ENCODE data around the gene ZNF460. TPM values are rescaled to one million over a fixed set of nuclear protein-coding genes. Genes with fewer than 3 reads are reported as not detected.

The ZNF460 gene
- total RNA-seq (2014; rRNA removed; shearing (Covaris generic); ENCODE audit: low replicate concordance), result 95.1 and 113 TPM in 2 replicates

- Histone ChIP-seq H3K79me2 (ENCODE audit: low read length) (peaks cover 66% of the 10 kb centered on the region), H2AFZ (ENCODE audit: low read length) (peak within 1 kb of the TSS; percentile 25; the same call in 1 of the 2 replicates), H3K9me2 (replicated peaks; ENCODE audit: insufficient read depth, low read length) (no peaks in the 10 kb centered on the region), H3K27me3 (ENCODE audit: low read length) (no peaks in the 10 kb centered on the region), H4K20me1 (ENCODE audit: insufficient read depth, low read depth, low read length) (peaks cover 15% of the 10 kb centered on the region; the same call in 1 of the 2 replicates), H3K4me3 (ENCODE audit: low read length) (peak within 1 kb of the TSS; percentile 97), H3K4me1 (ENCODE audit: low read length) (peaks cover 23% of the 10 kb centered on the region), H3K4me2 (ENCODE audit: low read depth, low read length, poor library complexity, severe bottlenecking) (peak within 1 kb of the TSS; percentile 99), H3K9me3 (ENCODE audit: low read length) (no peaks in the 10 kb centered on the region), H3K36me3 (ENCODE audit: insufficient read depth, low read length) (peaks cover 27% of the 10 kb centered on the region), H3K27ac (ENCODE audit: low read length) (peak within 1 kb of the TSS; percentile 90), H3K9ac (ENCODE audit: low read length) (peak within 1 kb of the TSS; percentile 94)
- DNase-seq, result peak; percentile 100
Observed at GRCh38 chr19:57280165-57280961, at the start of gene ZNF460. ZNF460 (plus strand) TSS chr19:57280485; CDS start chr19:57280807, 322 bp downstream.

- Histone ChIP-seq H4K20me1 (ENCODE audit: insufficient read depth, low read depth, low read length) (no peaks in the 10 kb centered on the region), H3K27ac (ENCODE audit: low read length) (no peak overlapping the region), H3K27me3 (ENCODE audit: low read length) (no peaks in the 10 kb centered on the region), H3K9ac (ENCODE audit: low read length) (no peak overlapping the region), H3K36me3 (ENCODE audit: insufficient read depth, low read length) (no peaks in the 10 kb centered on the region), H3K79me2 (ENCODE audit: low read length) (no peaks in the 10 kb centered on the region), H2AFZ (ENCODE audit: low read length) (no peak overlapping the region), H3K9me2 (replicated peaks; ENCODE audit: insufficient read depth, low read length) (no peaks in the 10 kb centered on the region), H3K4me3 (ENCODE audit: low read length) (no peak overlapping the region), H3K4me1 (ENCODE audit: low read length) (peaks cover 3% of the 10 kb centered on the region), H3K4me2 (ENCODE audit: low read depth, low read length, poor library complexity, severe bottlenecking) (no peak overlapping the region), H3K9me3 (ENCODE audit: low read length) (no peaks in the 10 kb centered on the region)
- no peak for DNase-seq
Observed at GRCh38 chr19:57231686-57232085, 48.6 kb upstream of the ZNF460 start.

GRCh38 chr19:57233207-57233606, 47.1 kb upstream of the ZNF460 start:
- no peak overlapping the region for H3K27ac ChIP-seq (ENCODE audit: low read length)
- H4K20me1 ChIP-seq (ENCODE audit: insufficient read depth, low read depth, low read length), result no peaks in the 10 kb centered on the region
- H3K79me2 ChIP-seq (ENCODE audit: low read length), result no peaks in the 10 kb centered on the region
- no peak overlapping the region for H3K9ac ChIP-seq (ENCODE audit: low read length)
- no peaks in the 10 kb centered on the region for H3K9me3 ChIP-seq (ENCODE audit: low read length)
- H3K27me3 ChIP-seq (ENCODE audit: low read length), result no peaks in the 10 kb centered on the region
- H3K4me2 ChIP-seq (ENCODE audit: low read depth, low read length, poor library complexity, severe bottlenecking), result no peak overlapping the region
- peaks cover 3% of the 10 kb centered on the region for H3K4me1 ChIP-seq (ENCODE audit: low read length)
- no peak overlapping the region for H3K4me3 ChIP-seq (ENCODE audit: low read length)
- H3K9me2 ChIP-seq (replicated peaks; ENCODE audit: insufficient read depth, low read length), result no peaks in the 10 kb centered on the region
- no peak overlapping the region for H2AFZ ChIP-seq (ENCODE audit: low read length)
- no peak for DNase-seq
- H3K36me3 ChIP-seq (ENCODE audit: insufficient read depth, low read length), result no peaks in the 10 kb centered on the region

GRCh38 chr19:57239982-57240310, 40.3 kb upstream of the ZNF460 start:
- Histone ChIP-seq H3K4me3 (ENCODE audit: low read length) (peak overlapping the region; percentile 76), H3K9me3 (ENCODE audit: low read length) (no peaks in the 10 kb centered on the region), H3K9me2 (replicated peaks; ENCODE audit: insufficient read depth, low read length) (no peaks in the 10 kb centered on the region), H3K79me2 (ENCODE audit: low read length) (peaks cover 43% of the 10 kb centered on the region), H3K4me2 (ENCODE audit: low read depth, low read length, poor library complexity, severe bottlenecking) (peak overlapping the region; percentile 75), H3K4me1 (ENCODE audit: low read length) (peaks cover 18% of the 10 kb centered on the region), H3K27ac (ENCODE audit: low read length) (no peak overlapping the region), H2AFZ (ENCODE audit: low read length) (peak overlapping the region; percentile 99), H3K36me3 (ENCODE audit: insufficient read depth, low read length) (peaks cover 10% of the 10 kb centered on the region), H3K9ac (ENCODE audit: low read length) (peak overlapping the region; percentile 82), H3K27me3 (ENCODE audit: low read length) (no peaks in the 10 kb centered on the region), H4K20me1 (ENCODE audit: insufficient read depth, low read depth, low read length) (no peaks in the 10 kb centered on the region)
- DNase-seq, result no peak

- Histone ChIP-seq H3K4me1 (ENCODE audit: low read length) (peaks cover 18% of the 10 kb centered on the region), H3K4me2 (ENCODE audit: low read depth, low read length, poor library complexity, severe bottlenecking) (peak within 1 kb of the TSS; percentile 75), H3K36me3 (ENCODE audit: insufficient read depth, low read length) (peaks cover 14% of the 10 kb centered on the region), H4K20me1 (ENCODE audit: insufficient read depth, low read depth, low read length) (no peaks in the 10 kb centered on the region), H3K79me2 (ENCODE audit: low read length) (peaks cover 46% of the 10 kb centered on the region), H3K4me3 (ENCODE audit: low read length) (peak within 1 kb of the TSS; percentile 76), H2AFZ (ENCODE audit: low read length) (peak within 1 kb of the TSS; percentile 99), H3K9me2 (replicated peaks; ENCODE audit: insufficient read depth, low read length) (no peaks in the 10 kb centered on the region), H3K9ac (ENCODE audit: low read length) (peak within 1 kb of the TSS; percentile 82), H3K27ac (ENCODE audit: low read length) (peak within 1 kb of the TSS; percentile 42), H3K27me3 (ENCODE audit: low read length) (no peaks in the 10 kb centered on the region), H3K9me3 (ENCODE audit: low read length) (no peaks in the 10 kb centered on the region)
- DNase-seq, result peak; percentile 99
Observed at GRCh38 chr19:57240311-57241090, 39.8 kb upstream of the ZNF460 start, which contains the start of gene ZNF805. ZNF805 (plus strand) TSS chr19:57240632; CDS start chr19:57240892, 260 bp downstream.

- peak overlapping the region; percentile 82 for H3K9ac ChIP-seq (ENCODE audit: low read length)
Observed at GRCh38 chr19:57241176-57241575, 39.1 kb upstream of the ZNF460 start.

GRCh38 chr19:57242821-57243220, 37.5 kb upstream of the ZNF460 start:
- H3K4me1 ChIP-seq (ENCODE audit: low read length), result peaks cover 18% of the 10 kb centered on the region
- H3K4me2 ChIP-seq (ENCODE audit: low read depth, low read length, poor library complexity, severe bottlenecking), result peak overlapping the region; percentile 75
- no peaks in the 10 kb centered on the region for H3K9me2 ChIP-seq (replicated peaks; ENCODE audit: insufficient read depth, low read length)
- H3K4me3 ChIP-seq (ENCODE audit: low read length), result no peak overlapping the region
- no peak for DNase-seq
- no peak overlapping the region for H2AFZ ChIP-seq (ENCODE audit: low read length)
- H3K27ac ChIP-seq (ENCODE audit: low read length), result no peak overlapping the region
- H3K36me3 ChIP-seq (ENCODE audit: insufficient read depth, low read length), result peaks cover 25% of the 10 kb centered on the region
- H3K79me2 ChIP-seq (ENCODE audit: low read length), result peaks cover 64% of the 10 kb centered on the region
- no peaks in the 10 kb centered on the region for H4K20me1 ChIP-seq (ENCODE audit: insufficient read depth, low read depth, low read length)
- no peaks in the 10 kb centered on the region for H3K9me3 ChIP-seq (ENCODE audit: low read length)
- no peaks in the 10 kb centered on the region for H3K27me3 ChIP-seq (ENCODE audit: low read length)
- no peak overlapping the region for H3K9ac ChIP-seq (ENCODE audit: low read length)

More at GRCh38 chr19:57241176-57241575, 39.1 kb upstream of the ZNF460 start:
- Histone ChIP-seq H3K4me3 (ENCODE audit: low read length) (peak overlapping the region; percentile 76), H3K27me3 (ENCODE audit: low read length) (no peaks in the 10 kb centered on the region), H3K36me3 (ENCODE audit: insufficient read depth, low read length) (peaks cover 18% of the 10 kb centered on the region), H2AFZ (ENCODE audit: low read length) (no peak overlapping the region), H3K9me3 (ENCODE audit: low read length) (no peaks in the 10 kb centered on the region), H3K79me2 (ENCODE audit: low read length) (peaks cover 52% of the 10 kb centered on the region), H3K27ac (ENCODE audit: low read length) (peak overlapping the region; percentile 42), H3K9me2 (replicated peaks; ENCODE audit: insufficient read depth, low read length) (no peaks in the 10 kb centered on the region), H3K4me1 (ENCODE audit: low read length) (peaks cover 18% of the 10 kb centered on the region), H3K4me2 (ENCODE audit: low read depth, low read length, poor library complexity, severe bottlenecking) (peak overlapping the region; percentile 75), H4K20me1 (ENCODE audit: insufficient read depth, low read depth, low read length) (no peaks in the 10 kb centered on the region)
- DNase-seq, result peak; percentile 65

- no peak overlapping the region for H3K9ac ChIP-seq (ENCODE audit: low read length)
- no peaks in the 10 kb centered on the region for H4K20me1 ChIP-seq (ENCODE audit: insufficient read depth, low read depth, low read length)
- H2AFZ ChIP-seq (ENCODE audit: low read length), result no peak overlapping the region
- H3K79me2 ChIP-seq (ENCODE audit: low read length), result peaks cover 74% of the 10 kb centered on the region
- no peaks in the 10 kb centered on the region for H3K9me2 ChIP-seq (replicated peaks; ENCODE audit: insufficient read depth, low read length)
- H3K4me3 ChIP-seq (ENCODE audit: low read length), result no peak overlapping the region
- peaks cover 18% of the 10 kb centered on the region for H3K4me1 ChIP-seq (ENCODE audit: low read length)
- DNase-seq, result no peak
- H3K27me3 ChIP-seq (ENCODE audit: low read length), result no peaks in the 10 kb centered on the region
- peaks cover 38% of the 10 kb centered on the region for H3K36me3 ChIP-seq (ENCODE audit: insufficient read depth, low read length)
- H3K4me2 ChIP-seq (ENCODE audit: low read depth, low read length, poor library complexity, severe bottlenecking), result no peak overlapping the region
- H3K9me3 ChIP-seq (ENCODE audit: low read length), result no peaks in the 10 kb centered on the region
- H3K27ac ChIP-seq (ENCODE audit: low read length), result no peak overlapping the region
Observed at GRCh38 chr19:57244513-57244912, 35.8 kb upstream of the ZNF460 start.
